Endodermal cell (in vitro differentiated cells): ENCODE data around the gene PLET1. TPM values are rescaled to one million over a fixed set of nuclear protein-coding genes. Genes with fewer than 3 reads are reported as not detected.

Experiments
- DNase-seq: peaks from one replicate; pipeline ENCODE4 v3.0.0-alpha.2; 2017
- H3K27ac ChIP-seq: 2 replicates; pipeline ENCODE4 v1.5.1; 2013; ENCODE audit warnings: mild to moderate bottlenecking, low read depth, low read length, moderate library complexity
- H3K27me3 ChIP-seq: 2 replicates; pipeline ENCODE4 v1.6.1; 2013; ENCODE audit warnings: mild to moderate bottlenecking, low read length, moderate library complexity; ENCODE audit not compliant: insufficient read depth, control insufficient read depth, poor library complexity, severe bottlenecking
- H3K36me3 ChIP-seq: 2 replicates; pipeline ENCODE4 v1.7.0; 2013; ENCODE audit warnings: mild to moderate bottlenecking, low read length, moderate library complexity; ENCODE audit not compliant: control insufficient read depth, insufficient read depth
- H3K4me1 ChIP-seq: one replicate; pipeline ENCODE4 v1.7.0; 2013; ENCODE audit warnings: low read length; ENCODE audit not compliant: control insufficient read depth, insufficient read depth
- H3K4me3 ChIP-seq: 2 replicates; pipeline ENCODE4 v1.5.1; 2013; ENCODE audit warnings: mild to moderate bottlenecking, low read length, moderate library complexity
- H3K9ac ChIP-seq: 2 replicates; pipeline ENCODE4 v1.6.1; 2013; ENCODE audit warnings: mild to moderate bottlenecking, low read length, moderate library complexity; ENCODE audit not compliant: poor library complexity, severe bottlenecking; ENCODE audit errors: extremely low read depth
- H3K9me3 ChIP-seq: 2 replicates; pipeline ENCODE4 v1.6.1; 2013; ENCODE audit warnings: mild to moderate bottlenecking, low read length, moderate library complexity; ENCODE audit not compliant: control insufficient read depth
- H3K27ac Mint-ChIP-seq: 2 replicates; pipeline ENCODE4 v1.8.0; 2020; ENCODE audit warnings: mixed read lengths
- H3K27me3 Mint-ChIP-seq: 2 replicates; pipeline ENCODE4 v1.8.0; 2021; ENCODE audit warnings: mild to moderate bottlenecking, mixed read lengths; ENCODE audit not compliant: insufficient read depth
- H3K36me3 Mint-ChIP-seq: 2 replicates; pipeline ENCODE4 v1.8.0; 2020; ENCODE audit warnings: low read depth, mixed read lengths
- H3K4me1 Mint-ChIP-seq: 2 replicates; pipeline ENCODE4 v1.8.0; 2020; ENCODE audit warnings: mixed read lengths
- H3K4me3 Mint-ChIP-seq: 2 replicates; pipeline ENCODE4 v1.8.0; 2020; ENCODE audit warnings: mild to moderate bottlenecking, moderate library complexity, mixed read lengths
- H3K9me3 Mint-ChIP-seq: 2 replicates; pipeline ENCODE4 v1.8.0; 2020; ENCODE audit warnings: mild to moderate bottlenecking, mixed read lengths
- WGBS, 2 experiments: methylation state at CpG; one replicate each; pipeline versions ENCODE4 v1.1.5 to v1.1.7; 2013; ENCODE audit warnings: missing lambda C conversion rate in 2 of 2, mixed read lengths in 1 of 2; ENCODE audit not compliant: insufficient coverage in 1 of 2, insufficient read length in 1 of 2; 5-methylcytosine and 5-hydroxymethylcytosine counted together
- total RNA-seq, 2 donors: library from RNA; stranded (reverse); fragmentation: NEBNext Ultra II Directional in 1 of 2; extraction: Animal tissue kit (Norgen Biotek cat#: 25700) in 1 of 2; gene quantifications; 2 replicates in 1 of 2; 3 replicates in 1 of 2; pipeline ENCODE4 v1.2.1, GENCODE V29; 2021
- TF ChIP-seq, protein P1 (sequence below): fragments of 200-600 bp; sonication (generic); conservative IDR thresholded peaks from 2 replicates; pipeline ENCODE4 v1.5.0; 2021; ENCODE audit warnings: antibody characterized with exemption, mild to moderate bottlenecking

PLET1 gene
- total RNA-seq, 2 donors from 2014 or later = not detected

DNA sequence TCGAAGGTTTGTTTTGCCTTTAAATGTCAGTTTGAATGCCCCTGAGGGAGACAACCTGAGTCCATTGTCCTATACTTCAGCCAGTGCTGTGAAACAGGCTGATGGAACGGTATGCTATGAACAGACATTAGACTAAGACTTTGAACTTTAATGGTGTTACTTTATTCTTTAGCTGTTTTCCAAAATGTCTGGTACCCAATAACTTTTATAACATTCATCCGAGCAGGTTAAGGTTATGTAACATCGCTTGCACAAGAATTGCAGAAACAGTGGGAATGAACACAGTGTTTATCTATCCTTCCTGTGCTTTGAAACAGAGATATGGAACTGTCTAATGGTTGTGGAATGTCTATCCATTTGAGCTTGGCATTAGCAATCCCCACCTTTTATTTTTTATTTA is 46.9 kb downstream of the PLET1 start:
- no peak for DNase-seq
- Mint-ChIP-seq H3K36me3 (no peaks in the 10 kb centered on the region), H3K4me1 (no peaks in the 10 kb centered on the region), H3K27me3 (peaks cover 18% of the 10 kb centered on the region), H3K27ac (no peak overlapping the region), H3K9me3 (no peaks in the 10 kb centered on the region), H3K4me3 (no peak overlapping the region)
- Histone ChIP-seq H3K27me3 (peaks cover 6% of the 10 kb centered on the region), H3K9ac (no peak overlapping the region), H3K9me3 (no peaks in the 10 kb centered on the region), H3K27ac (no peak overlapping the region), H3K36me3 (no peaks in the 10 kb centered on the region), H3K4me1 (no peaks in the 10 kb centered on the region), H3K4me3 (no peak overlapping the region)
- TF ChIP-seq, protein P1, sequence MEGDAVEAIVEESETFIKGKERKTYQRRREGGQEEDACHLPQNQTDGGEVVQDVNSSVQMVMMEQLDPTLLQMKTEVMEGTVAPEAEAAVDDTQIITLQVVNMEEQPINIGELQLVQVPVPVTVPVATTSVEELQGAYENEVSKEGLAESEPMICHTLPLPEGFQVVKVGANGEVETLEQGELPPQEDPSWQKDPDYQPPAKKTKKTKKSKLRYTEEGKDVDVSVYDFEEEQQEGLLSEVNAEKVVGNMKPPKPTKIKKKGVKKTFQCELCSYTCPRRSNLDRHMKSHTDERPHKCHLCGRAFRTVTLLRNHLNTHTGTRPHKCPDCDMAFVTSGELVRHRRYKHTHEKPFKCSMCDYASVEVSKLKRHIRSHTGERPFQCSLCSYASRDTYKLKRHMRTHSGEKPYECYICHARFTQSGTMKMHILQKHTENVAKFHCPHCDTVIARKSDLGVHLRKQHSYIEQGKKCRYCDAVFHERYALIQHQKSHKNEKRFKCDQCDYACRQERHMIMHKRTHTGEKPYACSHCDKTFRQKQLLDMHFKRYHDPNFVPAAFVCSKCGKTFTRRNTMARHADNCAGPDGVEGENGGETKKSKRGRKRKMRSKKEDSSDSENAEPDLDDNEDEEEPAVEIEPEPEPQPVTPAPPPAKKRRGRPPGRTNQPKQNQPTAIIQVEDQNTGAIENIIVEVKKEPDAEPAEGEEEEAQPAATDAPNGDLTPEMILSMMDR = no peak
- WGBS, 2 experiments = 93 to 98% methylated on average over 3 to 4 of the region's 4 CpGs

DNA sequence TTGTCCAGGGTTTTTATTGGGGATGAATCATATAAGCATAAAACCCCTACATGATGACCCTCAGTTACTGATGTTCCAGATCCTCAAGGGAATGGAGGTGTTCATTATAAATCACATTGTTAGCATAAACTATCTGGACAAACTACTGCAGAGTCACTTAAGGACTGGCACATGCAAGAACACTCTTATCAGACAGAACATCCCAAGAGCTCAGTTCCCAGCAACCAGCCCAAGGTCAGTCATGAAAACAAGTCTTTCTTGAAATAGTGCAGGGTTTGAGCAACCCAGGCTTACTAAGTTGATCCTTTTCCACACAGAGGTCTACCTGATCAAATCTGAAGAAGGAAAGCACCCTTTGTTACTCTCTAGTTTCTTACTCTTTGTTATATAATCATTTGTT is 48.0 kb downstream of the PLET1 start:
- TF ChIP-seq, protein P1 = no peak
- H3K4me1 Mint-ChIP-seq = no peaks in the 10 kb centered on the region
- no peak overlapping the region for H3K27ac ChIP-seq

DNA sequence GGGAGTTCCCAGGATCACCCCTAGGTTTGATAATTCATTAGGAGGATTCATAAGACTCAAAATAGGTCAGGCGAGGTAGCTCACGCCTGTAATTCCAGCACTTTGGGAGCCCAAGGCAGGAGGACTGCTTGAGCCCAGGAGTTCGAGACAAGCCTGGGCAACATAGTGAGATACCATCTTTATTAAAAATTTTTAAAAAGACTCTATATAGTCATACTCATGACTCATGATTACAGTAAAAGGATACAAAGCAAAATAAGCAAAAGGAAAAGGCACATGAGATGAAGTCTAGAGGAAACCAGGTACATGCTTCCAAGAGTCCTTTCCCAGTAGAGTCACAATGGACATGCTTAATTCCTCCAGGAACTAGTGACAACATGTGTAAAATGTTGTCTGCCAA is 48.4 kb downstream of the PLET1 start:
- Histone ChIP-seq H3K27me3 (peaks cover 10% of the 10 kb centered on the region), H3K36me3 (no peaks in the 10 kb centered on the region), H3K27ac (no peak overlapping the region), H3K4me1 (no peaks in the 10 kb centered on the region), H3K9me3 (no peaks in the 10 kb centered on the region), H3K9ac (no peak overlapping the region), H3K4me3 (no peak overlapping the region)
- peaks cover 22% of the 10 kb centered on the region for H3K27me3 Mint-ChIP-seq
- no peak overlapping the region for H3K4me3 Mint-ChIP-seq
- no peak overlapping the region for H3K27ac Mint-ChIP-seq
- no peak for DNase-seq
- no peaks in the 10 kb centered on the region for H3K36me3 Mint-ChIP-seq
- no peaks in the 10 kb centered on the region for H3K4me1 Mint-ChIP-seq
- no peaks in the 10 kb centered on the region for H3K9me3 Mint-ChIP-seq
- TF ChIP-seq, protein P1 = no peak
- 95 to 100% methylated on average over 1 to 3 of the region's 3 CpGs for WGBS, 2 experiments

More for the DNA sequence above, 48.0 kb downstream of the PLET1 start:
- H3K9ac ChIP-seq = no peak overlapping the region
- H3K4me1 ChIP-seq = no peaks in the 10 kb centered on the region
- H3K4me3 ChIP-seq = no peak overlapping the region
- peaks cover 24% of the 10 kb centered on the region for H3K27me3 Mint-ChIP-seq
- H3K9me3 ChIP-seq = no peaks in the 10 kb centered on the region
- H3K27ac Mint-ChIP-seq = no peak overlapping the region
- H3K4me3 Mint-ChIP-seq = no peak overlapping the region
- peaks cover 10% of the 10 kb centered on the region for H3K27me3 ChIP-seq
- H3K36me3 ChIP-seq = no peaks in the 10 kb centered on the region
- H3K36me3 Mint-ChIP-seq = no peaks in the 10 kb centered on the region
- H3K9me3 Mint-ChIP-seq = no peaks in the 10 kb centered on the region
- no peak for DNase-seq
